ENCODE measurements around the gene LNPK.

DNA sequence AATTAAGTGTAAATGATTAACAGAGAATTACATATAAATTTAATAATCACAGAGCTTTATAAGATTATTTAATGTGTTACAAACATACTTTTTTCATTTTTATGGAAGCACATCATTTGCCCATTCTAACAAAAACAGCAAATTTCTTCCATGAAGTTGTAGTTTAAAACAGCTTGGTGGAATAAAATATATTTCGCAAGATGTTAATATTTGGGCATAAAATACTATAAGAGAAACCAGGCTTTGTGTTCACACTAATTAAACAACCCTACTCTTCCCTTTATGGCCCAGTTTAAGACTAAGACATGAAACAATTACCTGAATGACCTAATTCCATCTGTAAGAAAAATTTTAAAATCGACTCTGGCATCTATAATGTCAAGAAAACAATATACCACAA, 69.4 kb downstream of the LNPK start:
- no peak for TF ChIP-seq POLR2A (IDR thresholded peaks at IDR 0.05; ENCODE audit: low read length)
- no peak for TF ChIP-seq GATA1 (IDR thresholded peaks at IDR 0.05; ENCODE audit: low read depth, low read length)

Data from erythroblast (primary cell).